K562 (cell line): ENCODE results near the gene ACBD3. TPM values are rescaled to one million over a fixed set of nuclear protein-coding genes. Genes with fewer than 3 reads are reported as not detected.

Experiments
- ATAC-seq: fragments of 200-7000 bp; cut with Tn5 transposase; 3 replicates; pipeline ENCODE4 v1.9.1; 2020; ENCODE audit warnings: moderate library complexity
- BruUV-seq: library from RNA; stranded (reverse); fragments of 400-500 nt; replicated peaks from 2 replicates; lab custom pipeline; 2021; lab: Mats Ljungman, UMichigan
- CTCF ChIA-PET: fragments of 300-600 bp; formaldehyde crosslinking; extraction: SDS; loops from one replicate; lab custom pipeline; 2021; ENCODE audit warnings: low intra/inter-chr PET ratio; lab: Yijun Ruan, JAX
- POLR2A ChIA-PET: fragments of 300-600, 350-650 bp; sonication (Branson Sonifier 250); formaldehyde crosslinking; extraction: SDS; loops from one replicate; lab custom pipeline; 2021; ENCODE audit warnings: antibody characterized with exemption, inconsistent platforms; lab: Yijun Ruan, JAX
- DNase-seq, 4 experiments: peaks; one replicate each; pipeline versions ENCODE4 v3.0.0 to v3.0.0-alpha.2; 2011 to 2018; ENCODE audit warnings: low spot score in 3 of 4, mixed read lengths in 3 of 4; ENCODE audit errors: extremely low read depth in 1 of 4
- FAIRE-seq: peaks from 2 replicates; lab custom pipeline; 2011; peaks lifted over from hg19 to GRCh38; lab: Jason Lieb, UNC
- H2AFZ ChIP-seq: 2 replicates; pipeline ENCODE4 v1.6.0; 2011; ENCODE audit warnings: low read depth, low read length, control low read depth, inconsistent platforms
- H3K27ac ChIP-seq: fragments of 200-600 bp; 3 replicates; pipeline ENCODE4 v1.8.0; 2011; ENCODE audit warnings: low read depth, mild to moderate bottlenecking, control low read depth, inconsistent platforms, low read length, moderate library complexity, mixed read lengths; ENCODE audit errors: extremely low read depth
- H3K27me3 ChIP-seq, 2 experiments: fragments of 300-600 bp in 1 of 2; 2 replicates in 1 of 2; 3 replicates in 1 of 2; pipeline versions ENCODE4 v1.6.0 to v1.8.0; 2011; ENCODE audit warnings: inconsistent platforms in 2 of 2, low read length in 2 of 2, mild to moderate bottlenecking in 1 of 2, mixed read lengths in 1 of 2, moderate library complexity in 1 of 2; ENCODE audit not compliant: control insufficient read depth in 2 of 2, insufficient read depth in 2 of 2
- H3K36me3 ChIP-seq: fragments of 300-600 bp; 3 replicates; pipeline ENCODE4 v1.8.0; 2011; ENCODE audit warnings: mild to moderate bottlenecking, low read length, inconsistent platforms; ENCODE audit not compliant: control insufficient read depth, insufficient read depth
- H3K4me1 ChIP-seq, 2 experiments: fragments of 200-600 bp in 1 of 2; replicated peaks in 1 of 2; 2 replicates in 1 of 2; 3 replicates in 1 of 2; pipeline versions ENCODE4 v1.5.1 to v1.8.0; 2011; ENCODE audit warnings: inconsistent platforms in 2 of 2, low read length in 2 of 2, mild to moderate bottlenecking in 1 of 2, mixed read lengths in 1 of 2, moderate library complexity in 1 of 2; ENCODE audit not compliant: control insufficient read depth in 2 of 2, insufficient read depth in 2 of 2
- H3K4me2 ChIP-seq: 2 replicates; pipeline ENCODE4 v1.6.1; 2011; ENCODE audit warnings: low read length, control low read depth, inconsistent platforms, mixed read lengths; ENCODE audit not compliant: insufficient read depth
- H3K4me3 ChIP-seq: fragments of 200-600 bp; sonication (generic), shearing (Covaris generic); 2 replicates; pipeline ENCODE4 v1.5.1; 2016; ENCODE audit warnings: control low read depth, inconsistent platforms
- H3K79me2 ChIP-seq: fragments of 200-600 bp; 3 replicates; pipeline ENCODE4 v1.8.0; 2011; ENCODE audit warnings: low read length, inconsistent platforms; ENCODE audit not compliant: control insufficient read depth, insufficient read depth
- H3K9ac ChIP-seq, 2 experiments: 2 replicates each; pipeline versions ENCODE4 v1.6.0 to v1.6.1; 2011; ENCODE audit warnings: low read depth in 2 of 2, low read length in 2 of 2, control low read depth in 1 of 2, inconsistent platforms in 1 of 2, mild to moderate bottlenecking in 1 of 2, mixed read lengths in 1 of 2; ENCODE audit not compliant: insufficient read depth in 1 of 2
- H3K9me1 ChIP-seq: one replicate; pipeline ENCODE4 v1.6.0; 2011; ENCODE audit warnings: inconsistent platforms, mild to moderate bottlenecking, low read length, moderate library complexity; ENCODE audit not compliant: control insufficient read depth, insufficient read depth
- H3K9me3 ChIP-seq: replicated peaks from 2 replicates; pipeline ENCODE4 v1.5.1; 2011; ENCODE audit warnings: low read depth, low read length, inconsistent platforms; ENCODE audit not compliant: control insufficient read depth, insufficient read depth
- H4K20me1 ChIP-seq: replicated peaks from 2 replicates; pipeline ENCODE4 v1.6.1; 2011; ENCODE audit warnings: low read length, inconsistent platforms, mixed read lengths; ENCODE audit not compliant: control insufficient read depth, insufficient read depth
- ARID3A ChIP-seq: IDR thresholded peaks from 2 replicates; pipeline ENCODE4 v1.6.1; 2012; ENCODE audit warnings: low read depth, low read length, improper control_type of control experiment, borderline replicate concordance
- ETV5 ChIP-seq: sonication (generic); formaldehyde crosslinking; IDR thresholded peaks from 2 replicates; pipeline ENCODE4 v1.4.0; 2020; ENCODE audit warnings: low read depth, mild to moderate bottlenecking, missing genetic modification reagents
- FOXK1 ChIP-seq: sonication (generic); formaldehyde crosslinking; IDR thresholded peaks from 2 replicates; pipeline ENCODE4 v1.8.0; 2022; ENCODE audit warnings: missing genetic modification reagents, mild to moderate bottlenecking, borderline replicate concordance
- FOXK2 ChIP-seq, 2 experiments: fragments of 450-650 bp; IDR thresholded peaks in 1 of 2; conservative IDR thresholded peaks in 1 of 2; 2 replicates each; pipeline ENCODE4 v1.6.1; 2016; ENCODE audit warnings: low read depth in 2 of 2, mild to moderate bottlenecking in 1 of 2
- GTF2E2 ChIP-seq: fragments of 200-800 bp; sonication (Bioruptor generic); IDR thresholded peaks from 2 replicates; pipeline ENCODE4 v1.6.1; 2016; ENCODE audit warnings: missing genetic modification characterization, missing compliant biosample characterization
- HNRNPUL1 ChIP-seq: fragments of 200-400 bp; formaldehyde crosslinking; IDR thresholded peaks from 2 replicates; pipeline ENCODE4 v1.6.1; 2017; ENCODE audit warnings: low read length
- MYBL2 ChIP-seq, 2 experiments: fragments of 450-650 bp in 1 of 2; sonication (generic) in 1 of 2; formaldehyde crosslinking in 1 of 2; IDR thresholded peaks; 2 replicates each; pipeline versions ENCODE4 v1.6.1 to v1.8.1; 2017 to 2022; ENCODE audit warnings: borderline replicate concordance in 1 of 2, inconsistent platforms in 1 of 2, low read depth in 1 of 2, mild to moderate bottlenecking in 1 of 2, missing genetic modification reagents in 1 of 2, moderate library complexity in 1 of 2
- SRF ChIP-seq, 2 experiments: fragments of 250-450, 450-650 bp in 1 of 2; sonication (Bioruptor Pico) in 1 of 2; sonication (generic) in 1 of 2; formaldehyde crosslinking; IDR thresholded peaks; 2 replicates each; pipeline versions ENCODE4 v1.5.0 to v1.5.1; 2020 to 2022; ENCODE audit warnings: mild to moderate bottlenecking in 1 of 2, missing genetic modification reagents in 1 of 2
- ZSCAN32 ChIP-seq: fragments of 450-650 bp; formaldehyde crosslinking; IDR thresholded peaks from 2 replicates; pipeline ENCODE4 v1.4.0; 2020; ENCODE audit warnings: mild to moderate bottlenecking, moderate library complexity
- WGBS: fragments of 100-300 bp; shearing (Covaris generic); methylation state at CpG from one replicate; pipeline ENCODE4 v1.1.6; 2016; ENCODE audit warnings: low coverage, mixed read lengths; ENCODE audit not compliant: insufficient coverage; ENCODE audit errors: missing lambda C conversion rate; 5-methylcytosine and 5-hydroxymethylcytosine counted together
- in situ Hi-C: fragments of 300-500 bp; cut with MboI; formaldehyde crosslinking; loops from 4 replicates; pipeline ENCODE4 v1.15.0; 2018; ENCODE audit warnings: inconsistent platforms, mixed read lengths
- intact Hi-C: fragments of 100-400 bp; cut with micrococcal nuclease; formaldehyde crosslinking; loops from 2 replicates; pipeline ENCODE4 v1.14.2; 2022
- polyA plus RNA-seq, 8 experiments: library from polyadenylated mRNA; depleted of rRNA in 4 of 8; stranded (reverse) in 5 of 8; unstranded in 3 of 8; fragments of >200 nt; fragmentation: Nextera tagmentation in 2 of 8; fragmentation: Illumina TruSeq in 1 of 8; extraction: Ambion mirVana in 2 of 8; extraction: Trizol in 1 of 8; gene quantifications; 2 replicates each; pipeline versions ENCODE4 v1.2.1 to v1.2.3, GENCODE V29; 2011 to 2014; ENCODE audit warnings: inconsistent platforms in 1 of 8, missing spikeins in 1 of 8
- total RNA-seq, 7 experiments: library from RNA; depleted of rRNA in 6 of 7; stranded (reverse); fragments of >200 nt in 6 of 7; fragmentation: Illumina TruSeq in 2 of 7; extraction: Trizol in 2 of 7; gene quantifications; 2 replicates each; pipeline versions ENCODE4 v1.2.1 to v1.2.3, GENCODE V29; 2011 to 2021; ENCODE audit warnings: low replicate concordance in 1 of 7

The ACBD3 gene
- total and polyA plus RNA-seq, 9 of the 15 experiments (the other 6 are each of a cell fraction or from before 2014, with no cell fraction given): 11.1 to 36.7 (median 26.9) TPM

GRCh38 chr1:226162898-226163297 lies 23.6 kb downstream of the ACBD3 start:
- Histone ChIP-seq H3K4me3 (no peak overlapping the region), H3K36me3 (peaks cover 74% of the 10 kb centered on the region), H3K4me2 (no peak overlapping the region), H3K9me3 (no peaks in the 10 kb centered on the region), H3K79me2 (peaks cover 10% of the 10 kb centered on the region; the same call in 2 of the 3 replicates), H3K27ac (no peak overlapping the region), H3K27me3 (no peaks in the 10 kb centered on the region), H4K20me1 (no peaks in the 10 kb centered on the region), H2AFZ (no peak overlapping the region), H3K4me1 (no peaks in the 10 kb centered on the region), H3K9ac (no peak overlapping the region), H3K9me1 (no peaks in the 10 kb centered on the region)
- 89% methylated on average over 8 of the region's 8 CpGs for WGBS
- BruUV-seq: no TSS peak
- FAIRE-seq: no peak
- DNase-seq: no peak
- intact Hi-C loops (no loop called here), in situ Hi-C loops (no loop called here)
- POLR2A ChIA-PET: interaction anchor here (1.3 to 1.5 kb wide), 2 partner anchors 9 to 32 kb away, joined by 3 read pairs; no protein-coding TSS in a partner anchor
- CTCF ChIA-PET: no interaction called here
- no peak for ATAC-seq
- TF ChIP-seq MYBL2 (IDR thresholded peaks at IDR 0.05; ENCODE audit: low read depth): no peak
- no peak for TF ChIP-seq MYBL2 (CRISPR knock-in tag; IDR thresholded peaks at IDR 0.05; ENCODE audit: borderline replicate concordance)
- no peak for TF ChIP-seq HNRNPUL1
- no peak for TF ChIP-seq ZSCAN32 (CRISPR knock-in tag)
- no peak for TF ChIP-seq GTF2E2 (tag)
- no peak for TF ChIP-seq FOXK2 (conservative IDR thresholded peaks at IDR 0.05 in 1 of 2, IDR thresholded peaks at IDR 0.05 in 1 of 2; ENCODE audit: low read depth in 2 of 2)
- no peak for TF ChIP-seq ETV5 (CRISPR knock-in tag)
- TF ChIP-seq ARID3A: no peak
- no peak for TF ChIP-seq FOXK1 (CRISPR knock-in tag)
- TF ChIP-seq SRF (CRISPR knock-in tag; IDR thresholded peaks at IDR 0.05): no peak
